TTC549 (cell line): ENCODE measurements around the gene SUPT16H.
"Not testable (repeated sequence)": the region's sequence is repeated elsewhere in the genome, so short reads cannot be mapped to it uniquely, and the experiment has no call there.

Experiments used
- FAIRE-seq: peaks from 2 replicates; lab custom pipeline; 2012; peaks lifted over from hg19 to GRCh38; lab: Jason Lieb, UNC

The SUPT16H gene

GRCh38 chr14:21356511-21356910 is 27.3 kb downstream of the SUPT16H start:
- FAIRE-seq: no peak

GRCh38 chr14:21352587-21352986 is 31.2 kb downstream of the SUPT16H start:
- no peak for FAIRE-seq

- FAIRE-seq: no peak
These were observed 33.3 kb downstream of the SUPT16H start for GRCh38 chr14:21350539-21350938.

- no peak for FAIRE-seq
These were observed 36.6 kb downstream of the SUPT16H start for GRCh38 chr14:21347201-21347600.

GRCh38 chr14:21346532-21347135 is 37.2 kb downstream of the SUPT16H start:
- FAIRE-seq: no peak

GRCh38 chr14:21343035-21343794 is 40.6 kb downstream of the SUPT16H start:
- FAIRE-seq: no peak

GRCh38 chr14:21334202-21334906 is 49.5 kb downstream of the SUPT16H start:
- FAIRE-seq: no peak

GRCh38 chr14:21332950-21333349 is 50.9 kb downstream of the SUPT16H start:
- no peak for FAIRE-seq

GRCh38 chr14:21326972-21327371 is 56.8 kb downstream of the SUPT16H start:
- FAIRE-seq: no peak

GRCh38 chr14:21322716-21323115 is 61.1 kb downstream of the SUPT16H start:
- FAIRE-seq: no peak

GRCh38 chr14:21320913-21321312 is 62.9 kb downstream of the SUPT16H start:
- no peak for FAIRE-seq

GRCh38 chr14:21317398-21317797 is 66.4 kb downstream of the SUPT16H start:
- FAIRE-seq: no peak

- FAIRE-seq: no peak
These were observed 70.3 kb downstream of the SUPT16H start for GRCh38 chr14:21313512-21313911.

- no peak for FAIRE-seq
These were observed 72.2 kb downstream of the SUPT16H start for GRCh38 chr14:21311614-21312013.

GRCh38 chr14:21309956-21310355 is 73.9 kb downstream of the SUPT16H start:
- no peak for FAIRE-seq

- no peak for FAIRE-seq
These were observed 74.6 kb downstream of the SUPT16H start for GRCh38 chr14:21309238-21309636.

- no peak for FAIRE-seq
These were observed 75.2 kb downstream of the SUPT16H start for GRCh38 chr14:21308479-21309237.

GRCh38 chr14:21308132-21308478 is 75.7 kb downstream of the SUPT16H start:
- no peak for FAIRE-seq

- no peak for FAIRE-seq
These were observed 76.2 kb downstream of the SUPT16H start for GRCh38 chr14:21307637-21308036.

- not testable (repeated sequence) for FAIRE-seq
These were observed 81.0 kb downstream of the SUPT16H start for GRCh38 chr14:21302836-21303140.

- no peak for FAIRE-seq
These were observed 81.6 kb downstream of the SUPT16H start for GRCh38 chr14:21302013-21302835.
